Measurements from ENCODE around the gene BCHE.

DNA sequence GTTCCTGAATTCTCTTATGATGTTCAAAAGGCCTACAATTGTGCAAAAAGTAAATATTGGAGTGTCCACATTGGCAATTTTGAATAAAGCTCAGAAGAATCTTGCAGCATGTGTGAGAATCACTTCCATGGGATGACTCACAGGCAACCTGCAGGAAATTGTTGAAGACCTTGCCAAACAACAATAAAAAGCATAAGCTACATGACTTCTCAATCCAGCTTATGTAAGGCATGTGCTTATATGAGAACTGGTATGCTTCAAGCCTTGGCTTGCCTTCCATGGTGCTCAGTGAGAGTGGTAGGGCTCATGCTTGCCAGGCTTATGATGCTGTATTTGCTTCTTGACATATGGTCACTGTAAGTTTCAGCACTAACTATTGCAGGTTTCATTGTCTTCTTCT, 18.4 kb upstream of the BCHE start:
- TF ChIP-seq, protein P1, sequence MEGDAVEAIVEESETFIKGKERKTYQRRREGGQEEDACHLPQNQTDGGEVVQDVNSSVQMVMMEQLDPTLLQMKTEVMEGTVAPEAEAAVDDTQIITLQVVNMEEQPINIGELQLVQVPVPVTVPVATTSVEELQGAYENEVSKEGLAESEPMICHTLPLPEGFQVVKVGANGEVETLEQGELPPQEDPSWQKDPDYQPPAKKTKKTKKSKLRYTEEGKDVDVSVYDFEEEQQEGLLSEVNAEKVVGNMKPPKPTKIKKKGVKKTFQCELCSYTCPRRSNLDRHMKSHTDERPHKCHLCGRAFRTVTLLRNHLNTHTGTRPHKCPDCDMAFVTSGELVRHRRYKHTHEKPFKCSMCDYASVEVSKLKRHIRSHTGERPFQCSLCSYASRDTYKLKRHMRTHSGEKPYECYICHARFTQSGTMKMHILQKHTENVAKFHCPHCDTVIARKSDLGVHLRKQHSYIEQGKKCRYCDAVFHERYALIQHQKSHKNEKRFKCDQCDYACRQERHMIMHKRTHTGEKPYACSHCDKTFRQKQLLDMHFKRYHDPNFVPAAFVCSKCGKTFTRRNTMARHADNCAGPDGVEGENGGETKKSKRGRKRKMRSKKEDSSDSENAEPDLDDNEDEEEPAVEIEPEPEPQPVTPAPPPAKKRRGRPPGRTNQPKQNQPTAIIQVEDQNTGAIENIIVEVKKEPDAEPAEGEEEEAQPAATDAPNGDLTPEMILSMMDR (IDR thresholded peaks at IDR 0.05): no peak
- TF ChIP-seq POLR2A (IDR thresholded peaks at IDR 0.05): no peak
